Right ventricle myocardium inferior (tissue), 1 donor: ENCODE data around the gene AP2B1. TPM values are rescaled to one million over a fixed set of nuclear protein-coding genes. Genes with fewer than 3 reads are reported as not detected.

Experiments used
- ATAC-seq: fragments of 200-7000 bp; cut with Tn5 transposase; one replicate; pipeline ENCODE4 v1.9.1; 2020; ENCODE audit warnings: mild to moderate bottlenecking, moderate library complexity
- DNase-seq: peaks from one replicate; pipeline ENCODE4 v3.0.0; 2021; ENCODE audit errors: missing footprints
- intact Hi-C: fragments of 100-400 bp; cut with DNase I; formaldehyde crosslinking; loops from one replicate; pipeline ENCODE4 v1.11.0; 2022
- total RNA-seq: library from RNA; stranded (reverse); fragmentation: NEBNext Ultra II Directional; extraction: Animal tissue kit (Norgen Biotek cat#: 25700); gene quantifications from one replicate; pipeline ENCODE4 v1.2.1, GENCODE V29; 2021
- donor health status: DM: no; HTN: yes; CAD: no; lungs with severe emphysema.

Gene AP2B1
- total RNA-seq, 1 donor from 2014 or later, result 117 TPM

DNA sequence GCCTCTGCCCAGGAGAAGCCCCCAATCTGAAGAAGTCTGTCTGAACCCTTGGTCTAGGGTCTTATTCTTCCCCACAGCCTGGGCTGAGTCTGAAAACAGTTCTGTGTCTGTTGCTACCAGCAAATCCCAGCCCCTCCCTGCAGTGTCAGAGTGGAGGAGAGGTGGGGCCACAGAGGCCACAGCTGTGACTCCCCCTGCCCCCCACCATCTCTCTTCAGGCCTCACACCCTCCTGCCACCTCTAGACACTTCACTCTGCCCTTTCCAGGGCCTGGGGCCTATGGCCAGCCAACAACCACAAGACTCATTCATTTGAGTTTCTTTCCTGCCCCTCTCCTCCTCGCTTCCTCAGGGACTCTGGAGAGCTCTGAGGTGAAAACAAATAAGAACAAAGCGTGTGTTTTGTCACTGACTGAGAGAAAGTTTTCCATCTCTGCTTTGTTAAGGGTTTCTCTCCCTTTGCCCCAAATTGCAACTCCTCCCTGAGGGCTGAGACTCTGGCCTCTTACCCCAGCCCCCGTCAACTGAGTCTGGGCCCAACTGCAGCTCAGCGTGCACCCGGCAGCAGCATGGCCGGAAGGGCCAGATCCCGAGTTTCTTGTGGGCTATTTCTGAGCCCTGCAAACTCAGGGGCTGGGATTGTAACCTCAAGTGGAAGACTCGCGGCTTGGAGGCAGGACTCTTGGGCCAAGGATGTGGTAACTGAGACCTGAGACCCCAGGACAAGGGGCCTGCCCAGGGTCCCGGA is 186.7 kb downstream of the AP2B1 start:
- intact Hi-C loops, result no loop called here
- no peak for ATAC-seq

DNA sequence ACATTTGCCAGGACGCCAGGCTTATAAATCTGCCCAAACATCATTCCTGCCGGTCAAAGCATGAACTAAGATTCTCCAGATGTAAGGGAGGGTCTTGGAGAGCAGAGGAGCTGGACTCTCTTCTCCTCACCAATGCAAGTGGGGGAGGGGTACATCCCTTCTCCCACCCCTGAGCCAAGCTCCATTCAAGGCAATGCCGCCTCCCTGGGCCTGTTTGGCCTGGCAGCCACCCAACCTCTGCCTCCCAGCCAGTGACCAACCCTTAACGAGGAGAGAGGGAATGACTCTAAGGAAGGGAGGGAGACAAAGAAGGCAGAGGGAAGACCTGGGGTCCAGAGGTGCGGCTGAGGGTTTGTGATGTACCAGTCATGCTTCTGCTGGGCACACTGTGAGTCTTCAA is 187.4 kb downstream of the AP2B1 start:
- ATAC-seq (no peak), DNase-seq (no peak)
- intact Hi-C loops, result no loop called here

More for the DNA sequence above, 186.7 kb downstream of the AP2B1 start:
- no peak for DNase-seq

DNA sequence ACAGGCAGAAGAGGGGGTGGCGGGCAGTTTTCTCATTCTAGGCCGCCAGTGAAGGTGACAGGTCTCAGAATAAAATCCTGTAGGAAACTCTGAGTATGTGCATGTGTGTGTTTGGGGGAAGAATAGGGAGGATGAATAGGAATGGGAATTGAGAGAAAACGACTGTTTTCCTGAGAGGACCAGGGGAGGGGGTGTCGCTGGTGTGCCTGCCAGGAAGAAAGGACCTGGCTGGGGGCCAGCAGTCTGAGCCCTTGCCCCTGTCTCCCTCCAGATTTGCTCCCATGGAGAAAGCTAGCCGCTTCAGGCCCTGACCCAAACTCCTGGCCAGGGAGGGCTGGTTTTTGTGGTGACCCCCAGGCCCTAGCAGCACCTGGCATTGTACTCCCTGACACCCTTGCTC is 187.9 kb downstream of the AP2B1 start:
- intact Hi-C loops, result no loop called here
- ATAC-seq, result no peak
- no peak for DNase-seq

DNA sequence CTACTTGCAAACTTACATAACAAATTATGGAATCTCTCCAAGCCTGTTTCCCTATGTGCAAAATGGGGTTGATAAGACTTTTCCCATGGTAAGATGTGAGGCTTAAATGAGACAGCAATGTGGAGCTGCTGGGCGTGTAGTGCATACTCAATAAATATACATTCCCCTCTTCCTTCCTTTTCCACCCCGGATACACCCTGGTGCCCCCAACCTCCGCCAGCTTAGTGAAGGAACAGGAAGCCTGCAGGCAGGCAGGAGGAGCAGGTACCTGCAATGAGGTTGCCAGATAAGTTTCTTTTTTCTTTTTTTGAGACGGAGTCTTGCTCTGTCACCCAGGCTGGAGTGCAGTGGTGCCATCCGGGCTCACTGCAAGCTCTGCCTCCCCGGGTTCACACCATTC is 188.5 kb downstream of the AP2B1 start:
- intact Hi-C loops, result no loop called here
- DNase-seq, result no peak
- ATAC-seq, result no peak

Other genes with a start within 250 kb of the AP2B1 start
- gene SLFN11, start 213.7 kb upstream of the AP2B1 start, total RNA-seq, result 18.1 TPM
- 3.0 TPM for gene SLFN12, start 154.8 kb upstream of the AP2B1 start, total RNA-seq
- gene SLFN13, start 138.6 kb upstream of the AP2B1 start, total RNA-seq, result 6.7 TPM
- gene SLFN12L, start 49.6 kb upstream of the AP2B1 start, total RNA-seq, result 0.32 TPM
- not detected for gene SLFN14, start 26.5 kb upstream of the AP2B1 start, total RNA-seq
- 7.0 TPM for gene PEX12, start 8.8 kb upstream of the AP2B1 start, total RNA-seq
- gene RASL10B, start 144.3 kb downstream of the AP2B1 start, total RNA-seq, result 18.9 TPM
- gene GAS2L2, start 165.9 kb downstream of the AP2B1 start, total RNA-seq, result 0.27 TPM
- gene C17orf50, start 173.6 kb downstream of the AP2B1 start, total RNA-seq, result not detected
- 2.3 TPM for gene MMP28, start 208.3 kb downstream of the AP2B1 start, total RNA-seq
- 95.9 TPM for gene TAF15, start 222.2 kb downstream of the AP2B1 start, total RNA-seq